Uterus (tissue), 2 donors: Measurements from ENCODE around the gene GAD1.

Source experiments
- CTCF ChIP-seq, 4 experiments: fragments of 200-600 bp in 2 of 4; fragments of 450-650 bp in 2 of 4; sonication (generic) in 2 of 4; IDR thresholded peaks; one replicate each; pipeline ENCODE4 v1.5.1; 2016 to 2019; ENCODE audit warnings: antibody characterized with exemption in 4 of 4, mild to moderate bottlenecking in 2 of 4, moderate library complexity in 1 of 4
- POLR2A ChIP-seq, 2 donors: fragments of 450-650 bp; IDR thresholded peaks; one replicate each; pipeline ENCODE4 v1.6.1; 2016; ENCODE audit warnings: antibody characterized with exemption in 2 of 2, mild to moderate bottlenecking in 1 of 2, moderate library complexity in 1 of 2

- TF ChIP-seq CTCF (IDR thresholded peaks at IDR 0.05): no peak
- no peak for TF ChIP-seq POLR2A (IDR thresholded peaks at IDR 0.05)
These were observed 37.4 kb upstream of the GAD1 start for GRCh38 chr2:170779304-170779703.
